Activated CD4-positive, alpha-beta T cell treated with anti-CD3 and anti-CD28 coated beads, Interleukin-2, amount 50 U/mL, for 16 hours (primary cell): ENCODE measurements around the gene BUB3.

Source experiments
- DNase-seq: peaks from one replicate; pipeline ENCODE4 v3.0.0-alpha.2; 2020

The BUB3 gene

DNA sequence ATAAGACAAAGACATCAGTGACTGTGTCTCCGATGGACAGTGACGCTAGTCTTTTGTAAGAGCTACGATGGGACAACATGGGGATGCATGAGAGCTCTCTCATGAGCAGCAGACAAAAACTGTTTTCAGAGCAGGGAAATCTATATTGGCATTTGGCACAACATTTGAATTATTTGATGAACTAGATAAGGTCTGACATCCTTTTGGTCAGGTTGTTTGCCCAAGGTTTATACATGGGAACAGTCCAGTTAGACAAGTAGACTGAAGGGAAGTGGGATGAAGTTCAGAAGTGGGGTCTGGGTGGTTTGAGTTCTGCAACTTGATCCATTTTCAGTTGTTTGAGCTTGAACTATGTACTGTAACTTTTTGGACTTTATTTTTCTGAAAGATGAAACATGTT lies 50.8 kb downstream of the BUB3 start:
- DNase-seq, result no peak

DNA sequence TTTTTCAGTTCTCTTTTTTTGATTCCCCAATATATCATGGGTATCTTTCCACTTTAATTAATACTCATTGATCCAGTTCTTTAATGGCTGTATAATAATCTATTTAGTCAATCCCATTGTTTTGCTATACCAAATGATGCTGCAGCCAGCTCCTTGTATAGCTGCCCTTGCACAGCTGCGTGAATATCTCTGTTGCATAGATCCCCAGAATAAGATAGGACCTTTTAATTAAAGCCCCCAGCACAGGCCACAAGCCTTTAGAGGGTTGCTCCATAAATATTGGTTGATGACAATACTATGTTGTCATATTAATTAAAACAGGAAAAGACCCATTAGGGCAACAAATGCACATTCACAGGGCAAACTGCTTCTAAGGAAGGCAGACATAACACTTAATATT lies 57.9 kb downstream of the BUB3 start:
- DNase-seq, result no peak

DNA sequence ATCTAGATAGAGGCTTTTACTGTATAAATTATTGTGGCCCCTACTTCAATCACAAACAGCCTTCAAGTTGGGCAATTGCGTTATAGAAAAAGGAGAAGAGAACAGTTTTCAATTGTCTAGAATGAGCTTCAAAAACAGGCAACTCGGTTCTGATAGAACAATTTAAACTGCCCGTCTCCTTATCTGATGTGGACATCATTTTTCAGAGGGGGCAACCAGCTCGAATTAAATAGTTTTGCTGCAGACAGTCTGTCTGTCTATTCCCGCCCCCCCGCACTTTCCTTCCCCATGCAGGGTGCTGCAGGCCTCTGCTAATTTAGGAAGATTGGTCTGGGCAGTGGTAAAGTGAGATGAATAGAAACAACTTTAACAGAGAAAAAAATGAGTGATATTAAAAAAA lies 58.4 kb downstream of the BUB3 start:
- DNase-seq, result no peak

DNA sequence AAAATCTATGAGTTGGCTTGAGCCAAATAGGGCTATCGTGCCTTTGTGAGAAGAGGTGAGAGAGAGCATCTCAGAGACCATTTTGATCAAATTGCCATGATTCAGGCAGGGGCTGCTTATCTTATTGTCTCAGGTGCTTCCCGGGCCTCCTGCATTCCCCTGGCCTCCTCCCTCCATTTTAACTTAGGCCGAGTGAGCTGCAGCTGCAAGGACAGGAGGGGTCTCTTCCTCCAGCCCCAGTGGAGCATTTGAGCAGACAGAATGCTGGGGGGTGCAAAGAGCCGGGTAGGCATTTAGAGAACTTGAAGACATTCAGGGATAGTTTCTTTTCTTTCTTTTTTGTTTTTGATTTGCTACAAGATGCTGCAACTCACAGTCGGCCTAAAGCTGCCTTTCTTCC lies 59.0 kb downstream of the BUB3 start:
- no peak for DNase-seq
